WTC11 (cell line): Measurements from ENCODE around the gene PRIM2.
"Not testable (repeated sequence)": the region's sequence is repeated elsewhere in the genome, so short reads cannot be mapped to it uniquely, and the experiment has no call there.

Source experiments
- ATF2 ChIP-seq: sonication (generic); formaldehyde crosslinking; IDR thresholded peaks from 2 replicates; pipeline ENCODE4 v1.8.1; 2022; ENCODE audit warnings: low read depth, missing genetic modification reagents, borderline replicate concordance
- CTCF ChIP-seq: fragments of 200-600 bp; IDR thresholded peaks from 2 replicates; pipeline ENCODE4 v1.8.0; 2022; ENCODE audit warnings: antibody characterized with exemption
- E2F1 ChIP-seq: sonication (generic); formaldehyde crosslinking; IDR thresholded peaks from 2 replicates; pipeline ENCODE4 v1.8.0; 2022; ENCODE audit warnings: mild to moderate bottlenecking, missing genetic modification reagents
- IRF2 ChIP-seq: sonication (generic); formaldehyde crosslinking; IDR thresholded peaks from 2 replicates; pipeline ENCODE4 v1.8.0; 2022; ENCODE audit warnings: low read depth, missing genetic modification reagents, borderline replicate concordance
- JUN ChIP-seq: sonication (generic); formaldehyde crosslinking; IDR thresholded peaks from 2 replicates; pipeline ENCODE4 v1.8.0; 2023; ENCODE audit warnings: mild to moderate bottlenecking, missing genetic modification reagents
- PRRX2 ChIP-seq: fragments of 250-450 bp; sonication (Bioruptor Pico); IDR thresholded peaks from 2 replicates; pipeline ENCODE4 v1.8.0; 2021; ENCODE audit warnings: mild to moderate bottlenecking
- SMAD3 ChIP-seq: sonication (generic); formaldehyde crosslinking; IDR thresholded peaks from 2 replicates; pipeline ENCODE4 v1.8.0; 2022; ENCODE audit warnings: missing genetic modification reagents, mild to moderate bottlenecking, borderline replicate concordance
- STAT6 ChIP-seq: sonication (generic); formaldehyde crosslinking; conservative IDR thresholded peaks from 2 replicates; pipeline ENCODE4 v1.8.1; 2023; ENCODE audit warnings: mild to moderate bottlenecking, low read depth, missing genetic modification reagents, moderate library complexity
- USF1 ChIP-seq: sonication (generic); formaldehyde crosslinking; IDR thresholded peaks from 2 replicates; pipeline ENCODE4 v1.8.0; 2022; ENCODE audit warnings: mild to moderate bottlenecking, missing genetic modification reagents
- ZBTB21 ChIP-seq: sonication (generic); formaldehyde crosslinking; IDR thresholded peaks from 2 replicates; pipeline ENCODE4 v1.8.1; 2023; ENCODE audit warnings: mild to moderate bottlenecking, missing genetic modification reagents, borderline replicate concordance
- ZNF121 ChIP-seq: sonication (generic); formaldehyde crosslinking; IDR thresholded peaks from 2 replicates; pipeline ENCODE4 v1.8.0; 2023; ENCODE audit warnings: missing genetic modification reagents

GRCh38 chr6:57557855-57558254, 240.4 kb downstream of the PRIM2 start:
- TF ChIP-seq ZBTB21 (CRISPR knock-in tag); USF1 (CRISPR knock-in tag); E2F1 (CRISPR knock-in tag); PRRX2 (CRISPR knock-in tag); SMAD3 (CRISPR knock-in tag); ZNF121 (CRISPR knock-in tag); CTCF; JUN; STAT6 (CRISPR knock-in tag); ATF2 (CRISPR knock-in tag); IRF2 (CRISPR knock-in tag): not testable (repeated sequence)
